OCI-LY3 (cell line): ENCODE results near the gene ACKR4.

Experiments
- CTCF ChIP-seq: fragments of 200-600, 300-600 bp; sonication (generic); IDR thresholded peaks from 2 replicates; pipeline ENCODE4 v1.5.1; 2014; ENCODE audit warnings: antibody characterized with exemption, low read length, low read depth
- EZH2phosphoT487 ChIP-seq: fragments of 200-600 bp; shearing (Covaris generic); IDR thresholded peaks from 2 replicates; pipeline ENCODE4 v1.6.1; 2018; ENCODE audit warnings: antibody characterized with exemption, mixed run types, low read depth

- TF ChIP-seq CTCF (no peak), EZH2phosphoT487 (no peak)
Observed at GRCh38 chr3:132643366-132643765, 46.3 kb downstream of the ACKR4 start.
